ENCODE data around the gene LINGO1. TPM values are rescaled to one million over a fixed set of nuclear protein-coding genes. Genes with fewer than 3 reads are reported as not detected.

The LINGO1 gene
- total RNA-seq, 1 donor from 2014 or later = 4.5 TPM

DNA sequence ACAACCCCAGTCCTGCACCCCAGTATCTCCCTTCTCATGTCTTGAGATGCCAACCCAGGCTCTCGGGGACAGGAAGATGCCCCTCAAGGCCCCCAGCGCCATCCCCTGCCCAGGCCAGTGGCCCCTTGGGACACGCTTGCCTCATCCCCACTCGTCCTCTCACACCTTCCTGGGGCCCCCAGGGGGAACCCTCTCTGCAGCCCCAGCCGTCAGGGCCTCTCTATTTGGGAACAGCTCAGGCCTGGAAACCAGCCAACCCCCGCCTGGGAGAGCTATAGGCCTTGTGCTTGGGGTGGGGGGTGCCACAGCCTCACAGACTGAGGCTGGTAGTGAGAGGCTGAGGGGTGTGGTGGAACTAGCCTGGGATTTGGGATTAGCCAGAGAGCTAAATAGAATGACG lies 7.8 kb downstream of the LINGO1 start:
- FAIRE-seq = no peak

DNA sequence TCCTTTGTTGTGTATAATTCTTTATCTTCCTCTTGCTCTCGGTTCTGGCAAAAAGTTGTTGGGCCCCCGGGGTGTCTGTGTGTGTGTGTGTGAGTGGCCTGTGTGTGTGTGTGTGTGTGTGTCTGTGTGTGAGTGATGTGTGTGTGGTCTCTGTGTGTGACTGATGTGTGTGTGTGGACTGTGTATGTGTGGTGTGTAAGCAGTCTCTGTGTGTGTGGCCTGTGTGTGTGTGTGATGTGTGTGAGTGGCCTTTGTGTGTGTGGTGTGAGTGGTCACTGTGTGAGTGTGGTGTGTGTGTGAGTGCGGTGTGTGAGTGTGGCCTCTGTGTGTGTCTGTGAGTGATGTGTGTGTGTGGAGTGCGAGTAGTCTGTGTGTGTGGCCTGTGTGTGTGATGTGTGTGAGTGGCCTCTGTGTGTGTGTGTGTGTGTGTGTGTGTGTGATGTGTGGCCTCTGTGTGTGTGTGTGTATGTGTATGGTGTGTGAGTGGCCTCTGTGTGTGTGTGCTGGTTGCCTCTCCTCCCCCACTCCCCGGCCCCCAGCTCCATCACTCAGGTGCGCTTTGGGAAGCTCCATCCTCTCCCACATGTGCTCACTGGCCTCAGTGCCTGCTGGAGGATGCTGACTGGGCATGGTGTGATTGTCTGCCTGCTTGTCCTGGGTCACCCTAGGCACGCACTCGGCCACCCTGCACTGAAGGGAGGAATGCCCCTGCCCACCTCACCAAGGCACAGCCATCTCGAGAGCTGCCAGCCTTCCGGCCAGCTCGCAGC lies 8.8 kb downstream of the LINGO1 start:
- Histone ChIP-seq H3K9me3 (ENCODE audit: insufficient read depth, low read depth, low read length) (no peaks in the 10 kb centered on the region), H3K27me3 (ENCODE audit: insufficient read depth, low read length) (peaks cover 10% of the 10 kb centered on the region), H3K4me2 (ENCODE audit: low read length) (no peak overlapping the region), H3K36me3 (ENCODE audit: insufficient read depth, low read length) (no peaks in the 10 kb centered on the region), H3K27ac (ENCODE audit: low read depth, low read length) (no peak overlapping the region), H3K9ac (ENCODE audit: low read length) (no peak overlapping the region), H2AFZ (ENCODE audit: low read depth, low read length) (no peak overlapping the region), H3K4me1 (ENCODE audit: insufficient read depth, low read length) (no peaks in the 10 kb centered on the region), H4K20me1 (ENCODE audit: insufficient read depth, low read length) (no peaks in the 10 kb centered on the region), H3K79me2 (ENCODE audit: insufficient read depth, low read length) (no peaks in the 10 kb centered on the region), H3K4me3 (ENCODE audit: insufficient read depth, low read depth, low read length) (no peak overlapping the region)
- TF ChIP-seq EZH2 (IDR thresholded peaks at IDR 0.05; ENCODE audit: insufficient read depth, low read length) = no peak
- peaks cover 1% of the 10 kb centered on the region for H3K9me3 Mint-ChIP-seq (ENCODE audit: unreplicated experiment)
- peaks cover 14% of the 10 kb centered on the region for H3K27me3 Mint-ChIP-seq (ENCODE audit: low read depth, unreplicated experiment)
- no peaks in the 10 kb centered on the region for H3K36me3 Mint-ChIP-seq (ENCODE audit: low read depth, unreplicated experiment)
- H3K4me1 Mint-ChIP-seq (ENCODE audit: low read depth, unreplicated experiment) = peaks cover 12% of the 10 kb centered on the region
- H3K4me3 Mint-ChIP-seq (ENCODE audit: unreplicated experiment) = no peak overlapping the region
- no peak overlapping the region for H3K27ac Mint-ChIP-seq (ENCODE audit: unreplicated experiment)
- FAIRE-seq = no peak
- DNase-seq (ENCODE audit: low read depth) = no peak

More for the DNA sequence above, 7.8 kb downstream of the LINGO1 start:
- Mint-ChIP-seq H3K36me3 (ENCODE audit: low read depth, unreplicated experiment) (no peaks in the 10 kb centered on the region), H3K9me3 (ENCODE audit: unreplicated experiment) (peaks cover 1% of the 10 kb centered on the region), H3K27ac (ENCODE audit: unreplicated experiment) (no peak overlapping the region), H3K4me1 (ENCODE audit: low read depth, unreplicated experiment) (peaks cover 12% of the 10 kb centered on the region), H3K27me3 (ENCODE audit: low read depth, unreplicated experiment) (peaks cover 20% of the 10 kb centered on the region), H3K4me3 (ENCODE audit: unreplicated experiment) (no peak overlapping the region)
- Histone ChIP-seq H3K79me2 (ENCODE audit: insufficient read depth, low read length) (no peaks in the 10 kb centered on the region), H4K20me1 (ENCODE audit: insufficient read depth, low read length) (no peaks in the 10 kb centered on the region), H3K4me1 (ENCODE audit: insufficient read depth, low read length) (no peaks in the 10 kb centered on the region), H3K4me2 (ENCODE audit: low read length) (no peak overlapping the region), H3K27me3 (ENCODE audit: insufficient read depth, low read length) (peaks cover 20% of the 10 kb centered on the region), H2AFZ (ENCODE audit: low read depth, low read length) (no peak overlapping the region), H3K27ac (ENCODE audit: low read depth, low read length) (no peak overlapping the region), H3K9ac (ENCODE audit: low read length) (no peak overlapping the region), H3K9me3 (ENCODE audit: insufficient read depth, low read depth, low read length) (no peaks in the 10 kb centered on the region), H3K4me3 (ENCODE audit: insufficient read depth, low read depth, low read length) (no peak overlapping the region), H3K36me3 (ENCODE audit: insufficient read depth, low read length) (no peaks in the 10 kb centered on the region)
- no peak for DNase-seq (ENCODE audit: low read depth)
- TF ChIP-seq EZH2 (IDR thresholded peaks at IDR 0.05; ENCODE audit: insufficient read depth, low read length) = no peak
- TF ChIP-seq, protein P1, sequence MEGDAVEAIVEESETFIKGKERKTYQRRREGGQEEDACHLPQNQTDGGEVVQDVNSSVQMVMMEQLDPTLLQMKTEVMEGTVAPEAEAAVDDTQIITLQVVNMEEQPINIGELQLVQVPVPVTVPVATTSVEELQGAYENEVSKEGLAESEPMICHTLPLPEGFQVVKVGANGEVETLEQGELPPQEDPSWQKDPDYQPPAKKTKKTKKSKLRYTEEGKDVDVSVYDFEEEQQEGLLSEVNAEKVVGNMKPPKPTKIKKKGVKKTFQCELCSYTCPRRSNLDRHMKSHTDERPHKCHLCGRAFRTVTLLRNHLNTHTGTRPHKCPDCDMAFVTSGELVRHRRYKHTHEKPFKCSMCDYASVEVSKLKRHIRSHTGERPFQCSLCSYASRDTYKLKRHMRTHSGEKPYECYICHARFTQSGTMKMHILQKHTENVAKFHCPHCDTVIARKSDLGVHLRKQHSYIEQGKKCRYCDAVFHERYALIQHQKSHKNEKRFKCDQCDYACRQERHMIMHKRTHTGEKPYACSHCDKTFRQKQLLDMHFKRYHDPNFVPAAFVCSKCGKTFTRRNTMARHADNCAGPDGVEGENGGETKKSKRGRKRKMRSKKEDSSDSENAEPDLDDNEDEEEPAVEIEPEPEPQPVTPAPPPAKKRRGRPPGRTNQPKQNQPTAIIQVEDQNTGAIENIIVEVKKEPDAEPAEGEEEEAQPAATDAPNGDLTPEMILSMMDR (IDR thresholded peaks at IDR 0.05; ENCODE audit: insufficient read depth, low read depth, low read length) = no peak

DNA sequence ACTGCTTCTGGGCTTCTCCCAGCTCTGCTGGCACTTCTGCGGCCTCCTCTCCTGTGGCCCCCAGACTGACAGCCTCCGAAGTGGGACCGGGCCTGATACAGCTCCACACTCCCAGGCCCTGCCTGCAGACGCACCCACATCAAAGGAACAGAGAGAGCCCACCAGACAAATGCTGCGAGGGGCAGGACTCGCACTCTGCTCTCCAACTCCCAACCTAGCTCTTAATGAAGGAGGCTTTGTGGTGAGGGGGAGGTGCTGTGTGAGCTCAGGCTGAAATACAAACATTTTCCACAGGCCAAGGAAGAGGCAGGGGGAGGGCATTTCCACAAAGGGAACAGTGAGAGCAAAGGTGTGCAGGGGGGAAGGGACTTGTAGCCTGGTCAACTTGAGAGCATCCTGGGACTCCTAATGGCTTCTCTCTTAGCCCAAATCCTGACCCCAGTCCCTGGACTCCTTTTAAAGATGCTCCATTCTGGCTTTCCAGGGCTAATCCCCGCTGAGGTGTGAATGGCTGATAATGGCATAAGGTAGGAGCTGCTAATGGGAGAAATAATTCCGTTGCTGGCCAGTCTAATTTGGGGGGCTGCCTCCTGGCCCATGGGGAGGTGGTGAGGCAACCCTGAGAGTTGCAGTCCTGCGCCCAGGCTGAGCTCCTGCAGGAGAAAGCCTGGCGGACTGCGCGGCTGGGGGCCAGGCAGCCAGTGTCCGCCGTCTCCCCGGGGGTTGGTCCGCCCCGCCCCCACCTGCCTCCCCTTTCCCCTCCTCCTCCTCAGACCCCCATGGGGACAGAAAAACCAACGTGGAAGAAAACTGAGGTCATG lies 9.6 kb downstream of the LINGO1 start:
- H2AFZ ChIP-seq (ENCODE audit: low read depth, low read length) = no peak overlapping the region
- H3K4me3 ChIP-seq (ENCODE audit: insufficient read depth, low read depth, low read length) = no peak overlapping the region
- no peaks in the 10 kb centered on the region for H3K36me3 ChIP-seq (ENCODE audit: insufficient read depth, low read length)
- Mint-ChIP-seq H3K4me1 (ENCODE audit: low read depth, unreplicated experiment) (peaks cover 12% of the 10 kb centered on the region), H3K27me3 (ENCODE audit: low read depth, unreplicated experiment) (peaks cover 16% of the 10 kb centered on the region), H3K4me3 (ENCODE audit: unreplicated experiment) (no peak overlapping the region), H3K36me3 (ENCODE audit: low read depth, unreplicated experiment) (no peaks in the 10 kb centered on the region), H3K27ac (ENCODE audit: unreplicated experiment) (no peak overlapping the region), H3K9me3 (ENCODE audit: unreplicated experiment) (peaks cover 1% of the 10 kb centered on the region)
- TF ChIP-seq, protein P1 (IDR thresholded peaks at IDR 0.05; ENCODE audit: insufficient read depth, low read depth, low read length) = no peak
- TF ChIP-seq EZH2 (IDR thresholded peaks at IDR 0.05; ENCODE audit: insufficient read depth, low read length) = no peak
- H3K27me3 ChIP-seq (ENCODE audit: insufficient read depth, low read length) = peaks cover 8% of the 10 kb centered on the region
- no peaks in the 10 kb centered on the region for H3K4me1 ChIP-seq (ENCODE audit: insufficient read depth, low read length)
- H3K9me3 ChIP-seq (ENCODE audit: insufficient read depth, low read depth, low read length) = no peaks in the 10 kb centered on the region
- H3K79me2 ChIP-seq (ENCODE audit: insufficient read depth, low read length) = no peaks in the 10 kb centered on the region
- DNase-seq (ENCODE audit: low read depth) (no peak), FAIRE-seq (no peak)
- H3K4me2 ChIP-seq (ENCODE audit: low read length) = no peak overlapping the region
- H3K27ac ChIP-seq (ENCODE audit: low read depth, low read length) = no peak overlapping the region
- no peak overlapping the region for H3K9ac ChIP-seq (ENCODE audit: low read length)
- H4K20me1 ChIP-seq (ENCODE audit: insufficient read depth, low read length) = no peaks in the 10 kb centered on the region
